Progenitor cell of endocrine pancreas (in vitro differentiated cells): Measurements from ENCODE around the gene FHOD3. TPM values are rescaled to one million over a fixed set of nuclear protein-coding genes. Genes with fewer than 3 reads are reported as not detected.

Experiments
- DNase-seq: peaks from one replicate; pipeline ENCODE4 v3.0.0; 2021; ENCODE audit warnings: low spot score; ENCODE audit not compliant: unreplicated experiment
- H3K27ac Mint-ChIP-seq: 2 replicates; pipeline ENCODE4 v1.8.0; 2021; ENCODE audit warnings: mild to moderate bottlenecking, moderate library complexity, mixed read lengths
- H3K27me3 Mint-ChIP-seq: 2 replicates; pipeline ENCODE4 v1.8.0; 2021; ENCODE audit warnings: mixed read lengths
- H3K36me3 Mint-ChIP-seq: 2 replicates; pipeline ENCODE4 v1.8.0; 2022; ENCODE audit warnings: mixed read lengths; ENCODE audit not compliant: insufficient read depth
- H3K4me1 Mint-ChIP-seq: 2 replicates; pipeline ENCODE4 v1.8.0; 2021; ENCODE audit warnings: low read depth, mixed read lengths
- H3K4me3 Mint-ChIP-seq: 2 replicates; pipeline ENCODE4 v1.8.0; 2021; ENCODE audit warnings: low read depth, mild to moderate bottlenecking, moderate library complexity, mixed read lengths
- H3K9me3 Mint-ChIP-seq: 2 replicates; pipeline ENCODE4 v1.8.0; 2021; ENCODE audit warnings: low read depth, mixed read lengths
- total RNA-seq: library from RNA; stranded (reverse); gene quantifications from 2 replicates; pipeline ENCODE4 v1.2.1, GENCODE V29; 2021
- TF ChIP-seq, protein P1 (sequence below): fragments of 200-600 bp; sonication (generic); IDR thresholded peaks from one replicate; pipeline ENCODE4 v1.5.0; 2021; ENCODE audit warnings: antibody characterized with exemption, mild to moderate bottlenecking; ENCODE audit not compliant: unreplicated experiment

FHOD3 gene
- total RNA-seq, 1 donor from 2014 or later, result 1.6 TPM

GRCh38 chr18:36675542-36675941 is 378.0 kb downstream of the FHOD3 start:
- Mint-ChIP-seq H3K9me3 (peaks cover 7% of the 10 kb centered on the region), H3K36me3 (no peaks in the 10 kb centered on the region), H3K27ac (no peak overlapping the region), H3K4me3 (no peak overlapping the region), H3K27me3 (peaks cover 16% of the 10 kb centered on the region), H3K4me1 (peaks cover 7% of the 10 kb centered on the region)
- DNase-seq, result no peak
- TF ChIP-seq, protein P1, sequence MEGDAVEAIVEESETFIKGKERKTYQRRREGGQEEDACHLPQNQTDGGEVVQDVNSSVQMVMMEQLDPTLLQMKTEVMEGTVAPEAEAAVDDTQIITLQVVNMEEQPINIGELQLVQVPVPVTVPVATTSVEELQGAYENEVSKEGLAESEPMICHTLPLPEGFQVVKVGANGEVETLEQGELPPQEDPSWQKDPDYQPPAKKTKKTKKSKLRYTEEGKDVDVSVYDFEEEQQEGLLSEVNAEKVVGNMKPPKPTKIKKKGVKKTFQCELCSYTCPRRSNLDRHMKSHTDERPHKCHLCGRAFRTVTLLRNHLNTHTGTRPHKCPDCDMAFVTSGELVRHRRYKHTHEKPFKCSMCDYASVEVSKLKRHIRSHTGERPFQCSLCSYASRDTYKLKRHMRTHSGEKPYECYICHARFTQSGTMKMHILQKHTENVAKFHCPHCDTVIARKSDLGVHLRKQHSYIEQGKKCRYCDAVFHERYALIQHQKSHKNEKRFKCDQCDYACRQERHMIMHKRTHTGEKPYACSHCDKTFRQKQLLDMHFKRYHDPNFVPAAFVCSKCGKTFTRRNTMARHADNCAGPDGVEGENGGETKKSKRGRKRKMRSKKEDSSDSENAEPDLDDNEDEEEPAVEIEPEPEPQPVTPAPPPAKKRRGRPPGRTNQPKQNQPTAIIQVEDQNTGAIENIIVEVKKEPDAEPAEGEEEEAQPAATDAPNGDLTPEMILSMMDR, result no peak

DNA sequence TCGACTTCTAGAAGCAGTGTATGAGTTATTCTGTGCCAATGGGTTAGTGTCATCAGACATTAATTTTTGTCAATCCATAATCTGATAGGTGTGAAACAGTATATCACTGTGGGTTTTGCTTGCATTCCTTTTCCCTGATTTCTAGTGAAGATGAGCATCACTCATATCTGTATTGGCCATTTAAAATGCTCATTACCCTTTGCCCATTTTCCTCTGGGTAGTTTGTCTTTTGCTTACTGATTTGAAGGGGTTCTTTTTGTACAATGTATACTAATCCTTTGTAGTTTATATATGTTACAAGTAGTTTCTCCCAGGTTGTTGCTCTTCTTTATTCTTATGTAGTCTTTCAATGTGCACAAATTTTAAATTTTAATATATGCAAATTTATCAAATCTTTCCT is 379.1 kb downstream of the FHOD3 start:
- Mint-ChIP-seq H3K4me1 (peaks cover 7% of the 10 kb centered on the region), H3K9me3 (peaks cover 7% of the 10 kb centered on the region), H3K27me3 (peaks cover 5% of the 10 kb centered on the region), H3K4me3 (no peak overlapping the region), H3K36me3 (no peaks in the 10 kb centered on the region), H3K27ac (no peak overlapping the region)
- TF ChIP-seq, protein P1, result no peak
- no peak for DNase-seq

DNA sequence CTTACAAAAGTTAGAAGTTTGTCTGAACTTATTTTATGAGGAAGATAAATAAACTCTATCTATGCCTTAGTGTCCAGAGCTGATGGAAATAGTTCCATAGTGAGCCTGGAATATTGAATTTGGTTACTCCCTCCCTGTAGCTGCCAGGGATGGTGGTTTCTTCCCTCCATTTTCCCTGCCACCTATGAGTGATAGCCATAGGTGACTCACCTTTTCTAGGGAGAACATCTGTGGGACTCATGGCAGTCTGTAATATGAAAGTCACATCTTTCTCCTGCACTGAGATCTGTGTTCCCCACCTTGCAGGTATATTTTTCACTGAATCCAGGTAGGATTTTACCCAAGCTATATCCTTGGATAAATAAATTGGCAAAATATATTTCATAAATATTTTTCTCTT is 382.5 kb downstream of the FHOD3 start:
- DNase-seq, result no peak
- H3K27me3 Mint-ChIP-seq, result no peaks in the 10 kb centered on the region
- no peaks in the 10 kb centered on the region for H3K4me1 Mint-ChIP-seq
- peaks cover 10% of the 10 kb centered on the region for H3K9me3 Mint-ChIP-seq
- TF ChIP-seq, protein P1, result no peak
- H3K27ac Mint-ChIP-seq, result no peak overlapping the region
- H3K4me3 Mint-ChIP-seq, result no peak overlapping the region
- H3K36me3 Mint-ChIP-seq, result peaks cover 1% of the 10 kb centered on the region

DNA sequence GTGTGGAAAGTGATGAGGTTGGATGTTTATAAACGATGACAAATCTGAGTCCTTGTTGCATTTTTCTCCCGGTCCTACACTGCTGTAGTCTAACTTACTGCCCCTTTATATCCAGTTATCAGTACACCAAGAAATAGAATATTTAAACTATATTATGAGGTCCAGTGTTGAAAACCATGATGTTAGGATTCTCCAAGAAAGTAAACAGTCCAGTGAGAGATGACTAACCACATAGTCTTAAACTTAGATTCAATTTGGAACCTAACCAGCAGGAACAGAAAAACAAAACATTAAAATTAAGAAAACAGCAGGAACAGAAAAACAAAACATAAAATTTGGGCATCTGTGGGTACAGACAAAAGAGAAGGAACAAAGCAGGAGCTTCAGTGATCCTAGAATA is 388.1 kb downstream of the FHOD3 start:
- Mint-ChIP-seq H3K4me1 (no peaks in the 10 kb centered on the region), H3K4me3 (no peak overlapping the region), H3K27me3 (no peaks in the 10 kb centered on the region), H3K9me3 (peaks cover 8% of the 10 kb centered on the region), H3K36me3 (peaks cover 1% of the 10 kb centered on the region), H3K27ac (no peak overlapping the region)
- TF ChIP-seq, protein P1, result no peak
- DNase-seq, result no peak

GRCh38 chr18:36688020-36688965 is 390.8 kb downstream of the FHOD3 start:
- H3K27me3 Mint-ChIP-seq, result peaks cover 2% of the 10 kb centered on the region
- H3K9me3 Mint-ChIP-seq, result peaks cover 8% of the 10 kb centered on the region
- H3K4me3 Mint-ChIP-seq, result no peak overlapping the region
- peaks cover 1% of the 10 kb centered on the region for H3K36me3 Mint-ChIP-seq
- no peak overlapping the region for H3K27ac Mint-ChIP-seq
- TF ChIP-seq, protein P1, result peak; percentile 88
- peaks cover 1% of the 10 kb centered on the region for H3K4me1 Mint-ChIP-seq
- peak; percentile 64 for DNase-seq
